H1 (cell line): ENCODE data around the gene ACOT6. TPM values are rescaled to one million over a fixed set of nuclear protein-coding genes. Genes with fewer than 3 reads are reported as not detected.
"Not testable (repeated sequence)": the region's sequence is repeated elsewhere in the genome, so short reads cannot be mapped to it uniquely, and the experiment has no call there.

Experiments
- CTCF ChIA-PET: fragments of 300-600 bp; sonication (Branson Sonifier 250); formaldehyde crosslinking; loops from one replicate; lab custom pipeline; 2021; ENCODE audit not compliant: partially characterized antibody; lab: Charles Lee
- POLR2A ChIA-PET: fragments of 300-600 bp; sonication (Branson Sonifier 250); formaldehyde crosslinking; loops from one replicate; lab custom pipeline; 2021; ENCODE audit warnings: inconsistent platforms; ENCODE audit not compliant: partially characterized antibody; lab: Charles Lee
- DNase-seq, 2 experiments: peaks; one replicate each; pipeline versions ENCODE4 v3.0.0 to v3.0.0-alpha.2; 2010 to 2022; ENCODE audit warnings: low spot score in 2 of 2, low read depth in 1 of 2, mixed read lengths in 1 of 2
- FAIRE-seq: peaks from 2 replicates; lab custom pipeline; 2011; peaks lifted over from hg19 to GRCh38; lab: Jason Lieb, UNC
- H2AFZ ChIP-seq: 2 replicates; pipeline ENCODE4 v1.8.1; 2012; ENCODE audit warnings: low read length, inconsistent platforms
- H2AK5ac ChIP-seq: 2 replicates; pipeline ENCODE4 v1.6.1; 2013; ENCODE audit warnings: low read depth, low read length
- H2BK120ac ChIP-seq: replicated peaks from 2 replicates; pipeline ENCODE3; 2013; ENCODE audit warnings: low read depth, low read length, inconsistent platforms
- H2BK12ac ChIP-seq: 2 replicates; pipeline ENCODE4 v1.6.1; 2013; ENCODE audit warnings: low read depth, low read length
- H2BK15ac ChIP-seq: 2 replicates; pipeline ENCODE4 v1.6.1; 2013; ENCODE audit warnings: low read length
- H2BK20ac ChIP-seq: 2 replicates; pipeline ENCODE4 v1.6.1; 2013; ENCODE audit warnings: low read length
- H2BK5ac ChIP-seq: 2 replicates; pipeline ENCODE4 v1.6.1; 2013; ENCODE audit warnings: low read depth, low read length
- H3K14ac ChIP-seq: 2 replicates; pipeline ENCODE4 v1.6.1; 2013; ENCODE audit warnings: inconsistent platforms; ENCODE audit not compliant: insufficient read length
- H3K18ac ChIP-seq: 2 replicates; pipeline ENCODE4 v1.6.1; 2013; ENCODE audit warnings: low read length; ENCODE audit errors: extremely low read depth
- H3K23ac ChIP-seq: 2 replicates; pipeline ENCODE4 v1.6.1; 2013; ENCODE audit warnings: inconsistent platforms; ENCODE audit not compliant: insufficient read length
- H3K23me2 ChIP-seq: 2 replicates; pipeline ENCODE4 v1.6.1; 2013; ENCODE audit warnings: low read depth, low read length
- H3K27ac ChIP-seq: 2 replicates; pipeline ENCODE4 v1.6.1; 2011; ENCODE audit warnings: low read depth, low read length, inconsistent platforms
- H3K27me3 ChIP-seq, 4 experiments: replicated peaks in 1 of 4; 1 replicate in 1 of 4; 2 replicates in 3 of 4; pipeline versions ENCODE4 v1.6.1 to v1.8.1; 2011 to 2013; ENCODE audit warnings: low read length in 3 of 4, mild to moderate bottlenecking in 3 of 4, inconsistent platforms in 2 of 4, mixed read lengths in 2 of 4, moderate library complexity in 1 of 4; ENCODE audit not compliant: control insufficient read depth in 3 of 4, insufficient read depth in 3 of 4; ENCODE audit errors: extremely low read depth in 1 of 4
- H3K36me3 ChIP-seq, 4 experiments: 2 replicates each; pipeline versions ENCODE4 v1.6.1 to v1.8.1; 2011 to 2013; ENCODE audit warnings: mild to moderate bottlenecking in 4 of 4, low read length in 3 of 4, moderate library complexity in 2 of 4, control low read depth in 1 of 4, inconsistent platforms in 1 of 4; ENCODE audit not compliant: insufficient read depth in 4 of 4, control insufficient read depth in 2 of 4
- H3K4ac ChIP-seq: replicated peaks from 2 replicates; pipeline ENCODE3; 2013; ENCODE audit warnings: low read length, low read depth, mixed read lengths, inconsistent platforms; ENCODE audit not compliant: insufficient read length
- H3K4me1 ChIP-seq, 4 experiments: replicated peaks in 1 of 4; 1 replicate in 1 of 4; 2 replicates in 3 of 4; pipeline versions ENCODE4 v1.6.1 to v1.8.1; 2011 to 2013; ENCODE audit warnings: low read length in 3 of 4, inconsistent platforms in 2 of 4, mixed read lengths in 1 of 4; ENCODE audit not compliant: insufficient read depth in 4 of 4, control insufficient read depth in 3 of 4
- H3K4me2 ChIP-seq, 2 experiments: 2 replicates each; pipeline versions ENCODE4 v1.6.1 to v1.8.1; 2011 to 2013; ENCODE audit warnings: low read depth in 2 of 2, low read length in 2 of 2, control low read depth in 1 of 2, inconsistent platforms in 1 of 2, mild to moderate bottlenecking in 1 of 2; ENCODE audit not compliant: insufficient read depth in 1 of 2
- H3K4me3 ChIP-seq, 4 experiments: fragments of 200-600, 300-600 bp in 1 of 4; sonication (generic), shearing (Covaris generic), sonication (Bioruptor Twin) in 1 of 4; 2 replicates each; pipeline versions ENCODE4 v1.5.1 to v1.8.1; 2011 to 2016; ENCODE audit warnings: low read length in 4 of 4, low read depth in 3 of 4, control low read depth in 2 of 4, inconsistent platforms in 2 of 4, mild to moderate bottlenecking in 2 of 4, mixed read lengths in 1 of 4, moderate library complexity in 1 of 4; ENCODE audit not compliant: insufficient read depth in 2 of 4; ENCODE audit errors: extremely low read depth in 1 of 4
- H3K56ac ChIP-seq: replicated peaks from 2 replicates; pipeline ENCODE3; 2013; ENCODE audit warnings: low read depth, mild to moderate bottlenecking, mixed read lengths, low read length, inconsistent platforms; ENCODE audit not compliant: insufficient read length
- H3K79me1 ChIP-seq: 2 replicates; pipeline ENCODE4 v1.6.1; 2013; ENCODE audit warnings: low read depth, low read length, control low read depth
- H3K79me2 ChIP-seq, 2 experiments: 2 replicates each; pipeline versions ENCODE4 v1.6.1 to v1.8.1; 2012 to 2013; ENCODE audit warnings: low read length in 2 of 2, mild to moderate bottlenecking in 2 of 2, inconsistent platforms in 1 of 2; ENCODE audit not compliant: insufficient read depth in 2 of 2, control insufficient read depth in 1 of 2
- H3K9ac ChIP-seq, 4 experiments: replicated peaks in 1 of 4; 1 replicate in 1 of 4; 2 replicates in 3 of 4; pipeline versions ENCODE4 v1.6.1 to v1.8.1; 2011 to 2013; ENCODE audit warnings: low read depth in 3 of 4, low read length in 3 of 4, control low read depth in 2 of 4, mild to moderate bottlenecking in 2 of 4, moderate library complexity in 2 of 4, inconsistent platforms in 1 of 4; ENCODE audit errors: extremely low read depth in 1 of 4
- H3K9me3 ChIP-seq, 2 experiments: 2 replicates each; pipeline versions ENCODE4 v1.6.1 to v1.8.1; 2012 to 2013; ENCODE audit warnings: mild to moderate bottlenecking in 2 of 2, moderate library complexity in 2 of 2, control low read depth in 1 of 2, inconsistent platforms in 1 of 2, low read depth in 1 of 2, low read length in 1 of 2, mixed read lengths in 1 of 2; ENCODE audit not compliant: insufficient read depth in 2 of 2
- H4K20me1 ChIP-seq, 2 experiments: replicated peaks in 1 of 2; 2 replicates each; pipeline versions ENCODE3 to v1.8.1; 2011 to 2013; ENCODE audit warnings: inconsistent platforms in 2 of 2, low read length in 2 of 2, mild to moderate bottlenecking in 1 of 2; ENCODE audit not compliant: insufficient read depth in 2 of 2, control insufficient read depth in 1 of 2
- H4K5ac ChIP-seq: 2 replicates; pipeline ENCODE4 v1.6.1; 2013; ENCODE audit warnings: low read length, low read depth, mixed read lengths, inconsistent platforms; ENCODE audit not compliant: insufficient read length
- H4K8ac ChIP-seq: 2 replicates; pipeline ENCODE4 v1.8.0; 2013; ENCODE audit warnings: mild to moderate bottlenecking, moderate library complexity, low read length, inconsistent platforms; ENCODE audit not compliant: insufficient read depth; ENCODE audit errors: extremely low read depth
- H4K91ac ChIP-seq: replicated peaks from 2 replicates; pipeline ENCODE3; 2013; ENCODE audit warnings: low read length, mixed read lengths, inconsistent platforms; ENCODE audit not compliant: insufficient read length
- ASH2L ChIP-seq: fragments of 200-600, 300-600 bp; sonication (generic); IDR thresholded peaks from one replicate; pipeline ENCODE4 v1.7.1; 2017; ENCODE audit warnings: low read length
- POLR2A ChIP-seq, 2 experiments: IDR thresholded peaks; 1 replicate in 1 of 2; 2 replicates in 1 of 2; pipeline ENCODE4 v1.6.1; 2011; ENCODE audit warnings: low read depth in 2 of 2, low read length in 2 of 2, mild to moderate bottlenecking in 2 of 2; ENCODE audit errors: control extremely low read depth in 1 of 2
- TAF1 ChIP-seq: IDR thresholded peaks from 2 replicates; pipeline ENCODE4 v1.6.1; 2011; ENCODE audit warnings: mild to moderate bottlenecking, low read depth, low read length
- YY1 ChIP-seq: IDR thresholded peaks from 2 replicates; pipeline ENCODE4 v1.6.1; 2011; ENCODE audit warnings: low read depth, mild to moderate bottlenecking, low read length
- WGBS, 2 experiments: shearing (Covaris generic) in 1 of 2; methylation state at CpG; one replicate each; pipeline versions ENCODE4 v1.1.6 to v1.1.7; 2013 to 2015; ENCODE audit warnings: low lambda C conversion rate in 2 of 2, mixed read lengths in 2 of 2, inconsistent platforms in 1 of 2, low coverage in 1 of 2, missing lambda C conversion rate in 1 of 2; ENCODE audit not compliant: insufficient replicate concordance in 2 of 2, insufficient coverage in 1 of 2, insufficient read length in 1 of 2; ENCODE audit errors: extremely low coverage in 1 of 2, missing lambda C conversion rate in 1 of 2; 5-methylcytosine and 5-hydroxymethylcytosine counted together
- polyA plus RNA-seq, 7 experiments: library from polyadenylated mRNA; depleted of rRNA in 3 of 7; stranded (reverse) in 5 of 7; unstranded in 2 of 7; fragments of >200 nt in 5 of 7; fragments of 200-250 nt in 2 of 7; gene quantifications; 1 replicate in 5 of 7; 2 replicates in 1 of 7; 4 replicates in 1 of 7; pipeline versions ENCODE4 v1.2.1 to v1.2.3, GENCODE V29; 2011 to 2013; ENCODE audit warnings: missing spikeins in 2 of 7, mixed read lengths in 2 of 7
- total RNA-seq: library from RNA; stranded (reverse); fragmentation: NEBNext Ultra II Directional; extraction: Animal tissue kit (Norgen Biotek cat#: 25700); gene quantifications from 2 replicates; pipeline ENCODE4 v1.2.1, GENCODE V29; 2021
- TF ChIP-seq, protein P1 (sequence below): IDR thresholded peaks from 2 replicates; pipeline ENCODE4 v1.6.1; 2012; ENCODE audit warnings: inconsistent platforms
- TF ChIP-seq, protein P2 (sequence below): IDR thresholded peaks from 2 replicates; pipeline ENCODE4 v1.6.1; 2012; ENCODE audit warnings: inconsistent platforms

The ACOT6 gene
- total and polyA plus RNA-seq, 2 of the 8 experiments (the other 6 are each of a cell fraction or from before 2014, with no cell fraction given): not detected

DNA sequence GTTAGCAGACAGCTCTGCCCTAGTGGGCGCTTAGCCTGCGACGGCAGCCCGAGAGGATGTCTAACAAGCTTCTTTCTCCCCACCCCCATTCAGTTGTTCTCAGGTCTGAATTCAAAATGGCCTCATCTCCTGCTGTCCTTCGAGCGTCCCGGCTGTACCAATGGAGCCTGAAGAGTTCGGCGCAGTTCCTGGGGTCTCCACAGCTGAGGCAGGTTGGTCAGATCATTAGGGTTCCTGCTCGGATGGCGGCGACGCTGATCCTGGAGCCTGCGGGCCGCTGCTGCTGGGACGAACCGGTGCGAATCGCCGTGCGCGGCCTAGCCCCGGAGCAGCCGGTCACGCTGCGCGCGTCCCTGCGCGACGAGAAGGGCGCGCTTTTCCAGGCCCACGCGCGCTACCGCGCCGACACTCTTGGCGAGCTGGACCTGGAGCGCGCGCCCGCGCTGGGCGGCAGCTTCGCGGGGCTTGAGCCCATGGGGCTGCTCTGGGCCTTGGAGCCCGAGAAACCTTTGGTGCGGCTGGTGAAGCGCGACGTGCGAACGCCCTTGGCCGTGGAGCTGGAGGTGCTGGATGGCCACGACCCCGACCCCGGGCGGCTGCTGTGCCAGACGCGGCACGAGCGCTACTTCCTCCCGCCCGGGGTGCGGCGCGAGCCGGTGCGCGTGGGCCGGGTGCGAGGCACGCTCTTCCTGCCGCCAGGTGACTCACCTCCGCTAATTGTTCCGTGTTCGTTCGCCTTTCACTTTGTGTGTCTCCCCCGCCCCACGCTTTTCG is 42.9 kb upstream of the ACOT6 start, which contains the start of gene ACOT2:
Gene ACOT2, plus strand, starts transcription at position 29 of the 774 bp plus-strand sequence. Its CDS starts 28 bp downstream, at position 57.
- H2AK5ac ChIP-seq, H3K27me3 ChIP-seq, H4K20me1 ChIP-seq, H3K56ac ChIP-seq, H3K23ac ChIP-seq, H3K4me1 ChIP-seq, H3K79me1 ChIP-seq, H2BK5ac ChIP-seq, FAIRE-seq, H3K36me3 ChIP-seq, H3K23me2 ChIP-seq, H2BK20ac ChIP-seq, H3K27ac ChIP-seq, H3K4ac ChIP-seq, H2BK120ac ChIP-seq, H3K9me3 ChIP-seq, H3K79me2 ChIP-seq, H3K14ac ChIP-seq, H4K5ac ChIP-seq: not testable (repeated sequence)
- WGBS, 2 experiments: 67% methylated on average over 51 of the region's 83 CpGs; no CpG with 5 or more reads in 1 of the 2 experiments
- DNase-seq: peak in 1 of 2 experiments; percentile 65
- peak within 1 kb of the TSS; percentile 58 for H4K91ac ChIP-seq
- TF ChIP-seq ASH2L (peak; percentile 35), POLR2A (IDR thresholded peaks at IDR 0.05; ENCODE audit: control extremely low read depth in 1 of 2, low read depth in 2 of 2, low read length in 2 of 2) (peak in 1 of 2 experiments; percentile 41; a peak in 1 of 3 replicates), YY1 (peak; percentile 90), TAF1 (peak; percentile 48; the same call in 1 of the 2 replicates)
- TF ChIP-seq, protein P1, sequence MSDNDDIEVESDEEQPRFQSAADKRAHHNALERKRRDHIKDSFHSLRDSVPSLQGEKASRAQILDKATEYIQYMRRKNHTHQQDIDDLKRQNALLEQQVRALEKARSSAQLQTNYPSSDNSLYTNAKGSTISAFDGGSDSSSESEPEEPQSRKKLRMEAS: peak; percentile 21; the same call in 1 of the 2 replicates
- TF ChIP-seq, protein P2, sequence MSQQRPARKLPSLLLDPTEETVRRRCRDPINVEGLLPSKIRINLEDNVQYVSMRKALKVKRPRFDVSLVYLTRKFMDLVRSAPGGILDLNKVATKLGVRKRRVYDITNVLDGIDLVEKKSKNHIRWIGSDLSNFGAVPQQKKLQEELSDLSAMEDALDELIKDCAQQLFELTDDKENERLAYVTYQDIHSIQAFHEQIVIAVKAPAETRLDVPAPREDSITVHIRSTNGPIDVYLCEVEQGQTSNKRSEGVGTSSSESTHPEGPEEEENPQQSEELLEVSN: peak; percentile 65
- H3K4me2 ChIP-seq: peak within 1 kb of the TSS; percentile 45 to 97; a peak in 3 of 4 replicates
- peak within 1 kb of the TSS in 2 of 4 experiments; percentile 13 to 76; a peak in 4 of 7 replicates for H3K9ac ChIP-seq
- ChIA-PET CTCF (interaction anchor here (0.6 to 5.8 kb wide), 16 partner anchors 9 to 155 kb away, joined by 3 to 22 read pairs (median 4); partner anchors contain the start of gene ACOT6), POLR2A (interaction anchor here (0.6 to 3.5 kb wide), 34 partner anchors 9 to 756 kb away, joined by 3 to 14 read pairs (median 4); partner anchors contain the start of genes ACOT1, ACOT4, DNAL1 and RIOX1)
- H2AFZ ChIP-seq: peak within 1 kb of the TSS; percentile 70; the same call in 1 of the 2 replicates
- peak within 1 kb of the TSS; percentile 1; the same call in 1 of the 2 replicates for H2BK12ac ChIP-seq
- H3K18ac ChIP-seq: peak within 1 kb of the TSS; percentile 81
- H3K4me3 ChIP-seq: peak within 1 kb of the TSS; percentile 20 to 72 (median 36)
- H4K8ac ChIP-seq: peak within 1 kb of the TSS; percentile 90; the same call in 1 of the 2 replicates
- peak within 1 kb of the TSS; percentile 10; the same call in 1 of the 2 replicates for H2BK15ac ChIP-seq
